ENCODE data around the gene PDZD2.
A peak's percentile ranks its signal among the peaks of the same experiment; 100 is the strongest.

The PDZD2 gene

GRCh38 chr5:32138839-32139493 is 500.0 kb downstream of the PDZD2 start:
- DNase-seq (ENCODE audit: low read depth in 2 of 2), result peak; percentile 37 to 71

GRCh38 chr5:32143617-32144377 is 504.9 kb downstream of the PDZD2 start:
- DNase-seq (ENCODE audit: low read depth in 2 of 2), result no peak

GRCh38 chr5:32144378-32145207 is 505.7 kb downstream of the PDZD2 start:
- DNase-seq (ENCODE audit: low read depth in 2 of 2), result no peak

GRCh38 chr5:32145378-32145777 is 506.4 kb downstream of the PDZD2 start:
- no peak for DNase-seq (ENCODE audit: low read depth in 2 of 2)

- no peak for DNase-seq (ENCODE audit: low read depth in 2 of 2)
These were observed 508.3 kb downstream of the PDZD2 start for GRCh38 chr5:32147236-32147635.

GRCh38 chr5:32147959-32148358 is 509.0 kb downstream of the PDZD2 start:
- no peak for DNase-seq (ENCODE audit: low read depth in 2 of 2)

- DNase-seq (ENCODE audit: low read depth in 2 of 2), result no peak
These were observed 511.4 kb downstream of the PDZD2 start for GRCh38 chr5:32150366-32150765.

GRCh38 chr5:32151198-32151597 is 512.3 kb downstream of the PDZD2 start:
- no peak for DNase-seq (ENCODE audit: low read depth in 2 of 2)

- no peak for DNase-seq (ENCODE audit: low read depth in 2 of 2)
These were observed 514.8 kb downstream of the PDZD2 start for GRCh38 chr5:32153723-32154122.

GRCh38 chr5:32155211-32155610 is 516.3 kb downstream of the PDZD2 start:
- no peak for DNase-seq (ENCODE audit: low read depth in 2 of 2)

GRCh38 chr5:32156635-32157034 is 517.7 kb downstream of the PDZD2 start:
- no peak for DNase-seq (ENCODE audit: low read depth in 2 of 2)

- DNase-seq (ENCODE audit: low read depth in 2 of 2), result no peak
These were observed 518.1 kb downstream of the PDZD2 start for GRCh38 chr5:32157078-32157477.

- no peak for DNase-seq (ENCODE audit: low read depth in 2 of 2)
These were observed 519.7 kb downstream of the PDZD2 start for GRCh38 chr5:32158679-32158975.

GRCh38 chr5:32159328-32160072 is 520.6 kb downstream of the PDZD2 start:
- no peak for DNase-seq (ENCODE audit: low read depth in 2 of 2)

- no peak for DNase-seq (ENCODE audit: low read depth in 2 of 2)
These were observed 521.3 kb downstream of the PDZD2 start for GRCh38 chr5:32160228-32160627.
